GM12801 (cell line): ENCODE results near the gene GABRB1.

Experiments
- CTCF ChIP-seq: IDR thresholded peaks from one replicate; pipeline ENCODE4 v1.5.1; 2011; ENCODE audit warnings: control low read depth; ENCODE audit not compliant: insufficient read length; ENCODE audit errors: extremely low read depth

Gene GABRB1

GRCh38 chr4:47065051-47065481, 33.7 kb downstream of the GABRB1 start:
- no peak for TF ChIP-seq CTCF

- TF ChIP-seq CTCF = no peak
Observed at GRCh38 chr4:47068986-47069385, 37.6 kb downstream of the GABRB1 start.

- no peak for TF ChIP-seq CTCF
Observed at GRCh38 chr4:47071901-47072341, 40.6 kb downstream of the GABRB1 start.

GRCh38 chr4:47073647-47074046, 42.3 kb downstream of the GABRB1 start:
- TF ChIP-seq CTCF = no peak

GRCh38 chr4:47074816-47075215, 43.4 kb downstream of the GABRB1 start:
- TF ChIP-seq CTCF = no peak

GRCh38 chr4:47075262-47075661, 43.9 kb downstream of the GABRB1 start:
- no peak for TF ChIP-seq CTCF

GRCh38 chr4:47075919-47076318, 44.6 kb downstream of the GABRB1 start:
- no peak for TF ChIP-seq CTCF

- no peak for TF ChIP-seq CTCF
Observed at GRCh38 chr4:47084111-47084510, 52.7 kb downstream of the GABRB1 start.
